K562 (cell line): Measurements from ENCODE around the gene STX1A. TPM values are rescaled to one million over a fixed set of nuclear protein-coding genes. Genes with fewer than 3 reads are reported as not detected.

ENCODE experiments used
- ATF1 ChIP-seq, 2 experiments: fragments of 450-650 bp in 1 of 2; IDR thresholded peaks; 2 replicates each; pipeline ENCODE4 v1.6.1; 2016; ENCODE audit warnings: missing compliant biosample characterization in 1 of 2, missing genetic modification characterization in 1 of 2
- CHD2 ChIP-seq: IDR thresholded peaks from 2 replicates; pipeline ENCODE4 v1.6.1; 2011; ENCODE audit warnings: low read depth, low read length
- CXXC5 ChIP-seq: fragments of 250-450 bp; sonication (Bioruptor Pico); IDR thresholded peaks from 2 replicates; pipeline ENCODE4 v1.8.0; 2022; ENCODE audit warnings: inconsistent platforms, mild to moderate bottlenecking, moderate library complexity
- EP300 ChIP-seq: IDR thresholded peaks from 2 replicates; pipeline ENCODE4 v1.6.1; 2012; ENCODE audit warnings: low read length, improper control_type of control experiment
- FOXJ2 ChIP-seq: fragments of 200-800 bp; sonication (Bioruptor generic); IDR thresholded peaks from 2 replicates; pipeline ENCODE4 v1.6.1; 2016; ENCODE audit warnings: missing genetic modification characterization, missing compliant biosample characterization
- HDAC3 ChIP-seq: fragments of 450-650 bp; IDR thresholded peaks from 2 replicates; pipeline ENCODE4 v1.6.1; 2018; ENCODE audit warnings: borderline replicate concordance, mild to moderate bottlenecking, moderate library complexity; ENCODE audit not compliant: partially characterized antibody
- KHSRP ChIP-seq: fragments of 450-650 bp; IDR thresholded peaks from 2 replicates; pipeline ENCODE4 v1.6.1; 2017
- KLF13 ChIP-seq: fragments of 450-650 bp; IDR thresholded peaks from 2 replicates; pipeline ENCODE4 v1.6.1; 2016; ENCODE audit warnings: missing genetic modification characterization, low read depth, mild to moderate bottlenecking, missing compliant biosample characterization, moderate library complexity, borderline replicate concordance
- MEIS2 ChIP-seq: fragments of 450-650 bp; IDR thresholded peaks from 2 replicates; pipeline ENCODE4 v1.6.1; 2014; ENCODE audit warnings: mild to moderate bottlenecking; ENCODE audit not compliant: partially characterized antibody
- MLLT1 ChIP-seq, 2 experiments: fragments of 450-650 bp; IDR thresholded peaks; 2 replicates each; pipeline ENCODE4 v1.6.1; 2016
- NELFE ChIP-seq: IDR thresholded peaks from 2 replicates; pipeline ENCODE4 v1.6.1; 2011; ENCODE audit warnings: mild to moderate bottlenecking; ENCODE audit not compliant: insufficient read depth, insufficient read length
- PBX2 ChIP-seq, 2 experiments: IDR thresholded peaks in 1 of 2; conservative IDR thresholded peaks in 1 of 2; 2 replicates each; pipeline ENCODE4 v1.6.1; 2016; ENCODE audit warnings: low read depth in 2 of 2, mild to moderate bottlenecking in 1 of 2, missing compliant biosample characterization in 1 of 2, missing genetic modification characterization in 1 of 2, moderate library complexity in 1 of 2
- PHF8 ChIP-seq: fragments of 200-600 bp; sonication (generic); IDR thresholded peaks from 2 replicates; pipeline ENCODE4 v1.6.1; 2012; ENCODE audit warnings: mixed run types, mild to moderate bottlenecking, inconsistent platforms, low read length, moderate library complexity, borderline replicate concordance
- POLR3G ChIP-seq: IDR thresholded peaks from 2 replicates; pipeline ENCODE4 v1.6.1; 2011; ENCODE audit not compliant: insufficient read length, insufficient replicate concordance; ENCODE audit errors: extremely low read depth
- POU5F1 ChIP-seq: fragments of 150-350 bp; IDR thresholded peaks from 2 replicates; pipeline ENCODE4 v1.6.1; 2014; ENCODE audit warnings: borderline replicate concordance, low read length, low read depth, mild to moderate bottlenecking; ENCODE audit not compliant: partially characterized antibody
- TAL1 ChIP-seq: fragments of 450-650 bp; IDR thresholded peaks from 2 replicates; pipeline ENCODE4 v1.6.1; 2016; ENCODE audit warnings: mild to moderate bottlenecking
- TFE3 ChIP-seq: fragments of 450-650 bp; formaldehyde crosslinking; IDR thresholded peaks from 2 replicates; pipeline ENCODE4 v1.4.0; 2020; ENCODE audit warnings: mild to moderate bottlenecking, mixed read lengths
- THRB ChIP-seq: fragments of 450-650 bp; formaldehyde crosslinking; conservative IDR thresholded peaks from 2 replicates; pipeline ENCODE4 v1.4.0; 2022; ENCODE audit warnings: mild to moderate bottlenecking, missing genetic modification characterization
- ZBTB5 ChIP-seq: fragments of 450-650 bp; IDR thresholded peaks from 2 replicates; pipeline ENCODE4 v1.6.1; 2017; ENCODE audit warnings: antibody characterized with exemption
- ZZZ3 ChIP-seq: fragments of 450-650 bp; IDR thresholded peaks from 2 replicates; pipeline ENCODE4 v1.6.1; 2016; ENCODE audit warnings: antibody characterized with exemption, mild to moderate bottlenecking, moderate library complexity
- polyA plus RNA-seq, 8 experiments: library from polyadenylated mRNA; depleted of rRNA in 4 of 8; stranded (reverse) in 5 of 8; unstranded in 3 of 8; fragments of >200 nt; fragmentation: Nextera tagmentation in 2 of 8; fragmentation: Illumina TruSeq in 1 of 8; extraction: Ambion mirVana in 2 of 8; extraction: Trizol in 1 of 8; gene quantifications; 2 replicates each; pipeline versions ENCODE4 v1.2.1 to v1.2.3, GENCODE V29; 2011 to 2014; ENCODE audit warnings: inconsistent platforms in 1 of 8, missing spikeins in 1 of 8
- total RNA-seq, 7 experiments: library from RNA; depleted of rRNA in 6 of 7; stranded (reverse); fragments of >200 nt in 6 of 7; fragmentation: Illumina TruSeq in 2 of 7; extraction: Trizol in 2 of 7; gene quantifications; 2 replicates each; pipeline versions ENCODE4 v1.2.1 to v1.2.3, GENCODE V29; 2011 to 2021; ENCODE audit warnings: low replicate concordance in 1 of 7

STX1A gene
- total and polyA plus RNA-seq, 9 of the 15 experiments (the other 6 are each of a cell fraction or from before 2014, with no cell fraction given), result 0.04 to 15.1 (median 6.3) TPM

GRCh38 chr7:73730485-73730884 is 11.0 kb upstream of the STX1A start (continued):
- TF ChIP-seq POLR3G, result no peak
- TF ChIP-seq TFE3 (CRISPR knock-in tag), result no peak
- no peak for TF ChIP-seq PBX2 (CRISPR knock-in tag; IDR thresholded peaks at IDR 0.05; ENCODE audit: low read depth)
- TF ChIP-seq PBX2 (tag; conservative IDR thresholded peaks at IDR 0.05; ENCODE audit: low read depth), result peak; percentile 77
- TF ChIP-seq POU5F1, result no peak
- TF ChIP-seq ATF1 (CRISPR knock-in tag; IDR thresholded peaks at IDR 0.05), result no peak
- TF ChIP-seq ATF1 (tag; IDR thresholded peaks at IDR 0.05), result no peak
- TF ChIP-seq KHSRP, result no peak
- TF ChIP-seq PHF8, result no peak
- TF ChIP-seq TAL1, result peak; percentile 47
- no peak for TF ChIP-seq FOXJ2 (tag)
- peak; percentile 84 for TF ChIP-seq MEIS2
- TF ChIP-seq CHD2, result no peak
- TF ChIP-seq HDAC3, result no peak
- TF ChIP-seq MLLT1 (IDR thresholded peaks at IDR 0.05), result no peak
- no peak for TF ChIP-seq KLF13 (tag)
- TF ChIP-seq ZZZ3, result no peak
- TF ChIP-seq ZBTB5, result no peak
- peak; percentile 41; the same call in 1 of the 2 replicates for TF ChIP-seq EP300
- TF ChIP-seq THRB (CRISPR knock-in tag), result no peak
- TF ChIP-seq NELFE, result no peak
- TF ChIP-seq CXXC5 (CRISPR knock-in tag), result peak; percentile 36; the same call in 1 of the 2 replicates
